Stimulated activated CD4-positive, alpha-beta T cell treated with anti-CD3 and anti-CD28 coated beads, TNF-alpha, amount 100 ng/mL, for 48 hours (primary cell): ENCODE data around the gene FRMD4A.
"Not testable (repeated sequence)": the region's sequence is repeated elsewhere in the genome, so short reads cannot be mapped to it uniquely, and the experiment has no call there.

Source experiments
- DNase-seq, 3 donors: peaks; one replicate each; pipeline ENCODE4 v3.0.0-alpha.2; 2020; ENCODE audit warnings: low read depth in 3 of 3

FRMD4A gene

GRCh38 chr10:14102056-14102455 lies 228.7 kb downstream of the FRMD4A start:
- DNase-seq = no peak

DNA sequence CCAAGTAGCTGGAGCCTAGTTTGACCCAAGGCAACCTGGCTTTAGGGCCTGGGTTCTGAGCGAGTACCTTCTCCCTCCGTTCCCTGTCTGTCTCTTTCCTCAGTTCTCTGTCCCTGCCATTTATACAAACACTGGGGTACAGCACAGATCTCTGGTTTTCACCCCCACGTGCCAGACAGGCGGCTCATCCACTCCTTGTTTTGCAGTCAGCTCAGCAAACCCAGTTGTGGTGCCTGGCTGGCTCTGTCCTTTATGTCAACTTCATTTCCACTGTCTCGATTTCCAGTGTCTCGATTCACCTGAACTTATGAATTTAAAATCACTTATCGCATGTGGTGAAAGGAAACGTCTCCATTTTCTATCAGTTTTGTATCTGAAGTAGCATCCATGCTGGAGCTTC lies 230.8 kb downstream of the FRMD4A start:
- no peak for DNase-seq

GRCh38 chr10:14093730-14094484 lies 236.8 kb downstream of the FRMD4A start:
- no peak for DNase-seq

DNA sequence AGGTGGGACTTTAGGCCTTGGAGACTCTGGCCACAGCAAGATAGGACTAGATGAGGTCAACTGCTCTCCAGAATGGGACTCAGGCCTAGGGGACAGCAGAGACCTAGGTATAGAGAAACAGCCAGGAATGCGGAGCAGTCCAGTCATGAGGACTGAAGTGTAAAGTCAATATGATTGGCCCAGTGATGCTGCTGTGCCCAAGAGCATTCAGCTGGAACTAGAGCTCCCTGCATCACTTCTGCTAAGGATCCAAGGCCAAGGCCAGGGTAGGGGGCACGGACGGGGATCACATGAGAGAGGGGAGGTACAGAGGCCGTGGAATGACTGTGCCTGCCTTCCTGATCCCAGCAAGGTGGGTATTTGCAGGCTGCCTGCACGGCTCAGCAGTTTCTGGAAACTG lies 237.9 kb downstream of the FRMD4A start:
- no peak for DNase-seq

GRCh38 chr10:14089556-14090292 lies 241.0 kb downstream of the FRMD4A start:
- no peak for DNase-seq

DNA sequence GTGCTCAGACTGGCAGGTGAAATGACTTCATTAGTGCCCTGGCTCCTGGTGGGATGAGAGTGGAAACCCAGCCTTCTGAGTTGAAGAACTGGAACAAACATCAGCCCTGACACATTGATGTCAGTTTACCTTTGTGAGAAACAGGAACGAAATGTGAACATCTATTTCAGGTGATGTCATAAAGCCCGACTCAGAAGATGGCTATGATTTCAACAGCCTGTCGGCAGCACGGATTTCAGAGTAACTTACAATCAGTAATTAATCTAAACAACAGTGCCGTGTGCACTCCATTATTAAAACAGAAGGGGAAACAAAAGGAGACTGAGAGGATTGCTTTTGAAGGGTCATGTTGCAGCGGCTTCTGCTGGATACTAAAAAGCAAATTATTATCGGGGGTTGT lies 243.2 kb downstream of the FRMD4A start:
- no peak for DNase-seq

DNA sequence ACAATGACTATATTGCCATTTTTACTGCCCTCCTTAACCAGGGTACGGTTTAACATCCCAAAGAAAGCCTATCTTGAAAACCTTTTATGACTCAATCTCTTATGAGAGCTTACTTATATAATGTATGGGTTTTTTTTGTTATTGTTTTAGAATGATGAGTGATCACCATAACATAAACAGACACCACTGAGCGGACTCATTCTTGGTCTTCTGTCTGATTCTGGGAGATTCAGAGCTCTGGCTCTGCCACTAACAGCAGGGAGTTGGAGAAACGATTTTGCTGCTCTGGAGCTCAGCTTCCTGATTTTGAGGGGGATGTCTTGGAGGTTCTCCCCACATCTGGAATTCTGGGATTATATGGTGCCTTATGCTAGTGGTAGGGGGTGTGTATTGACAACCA lies 244.1 kb downstream of the FRMD4A start:
- DNase-seq = no peak

DNA sequence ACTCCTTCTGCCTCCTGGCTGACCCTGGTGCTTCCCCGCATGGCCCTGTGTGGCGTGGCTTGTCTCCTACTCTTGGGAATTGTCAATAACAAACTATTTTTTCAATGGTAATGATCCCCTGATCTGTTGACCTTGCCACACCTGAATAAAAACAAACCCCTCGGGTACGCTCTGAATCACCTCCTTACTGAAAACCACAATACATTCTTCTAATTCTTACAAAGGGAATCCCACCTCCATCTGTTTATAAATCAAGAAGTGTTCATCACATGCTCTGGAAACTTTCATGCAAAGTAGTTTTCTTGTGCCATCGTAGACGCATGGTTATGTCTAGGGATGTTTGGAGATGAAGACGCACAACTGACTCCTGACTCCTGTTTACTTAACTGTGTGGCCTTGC lies 245.8 kb downstream of the FRMD4A start:
- no peak for DNase-seq

DNA sequence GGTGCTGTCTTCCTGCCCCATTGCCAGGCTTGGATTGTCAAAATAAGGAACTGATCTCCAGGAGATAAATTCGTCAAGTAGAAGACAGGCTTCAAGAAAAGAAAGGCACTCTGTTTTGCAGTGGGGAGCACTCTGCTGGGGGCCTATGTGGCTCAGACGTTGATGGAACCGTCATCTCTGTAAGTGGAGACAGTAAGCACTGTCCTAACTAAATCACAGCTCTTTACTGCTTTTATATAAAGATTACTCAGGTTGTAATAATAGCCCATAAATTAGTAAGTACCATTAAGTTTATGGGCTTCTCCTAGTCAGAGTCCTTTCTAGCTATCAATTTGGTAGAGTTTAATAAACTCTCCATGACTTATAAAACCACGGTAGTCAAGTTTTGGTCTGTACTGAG lies 249.9 kb downstream of the FRMD4A start:
- no peak for DNase-seq

DNA sequence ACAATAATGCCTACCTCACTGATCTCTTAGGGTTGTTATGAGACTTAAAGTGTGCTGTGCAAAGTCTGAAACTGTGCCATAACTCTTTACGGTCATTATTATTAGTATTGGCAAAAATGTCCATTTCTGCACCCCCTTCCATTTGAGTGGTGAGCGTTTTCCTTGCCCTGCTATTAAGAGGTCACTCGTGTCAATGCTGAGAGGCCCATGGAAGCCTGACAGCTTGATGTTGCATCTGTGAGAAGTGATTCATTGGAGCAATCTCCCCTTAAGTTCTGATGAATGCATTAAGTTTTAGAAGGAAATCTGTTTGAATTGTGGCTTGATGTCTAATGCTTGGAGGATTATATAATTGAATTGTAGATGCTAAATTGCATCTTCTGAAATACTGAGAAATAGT lies 253.3 kb downstream of the FRMD4A start:
- no peak for DNase-seq

- no peak for DNase-seq
Measured at GRCh38 chr10:14074062-14074884, 256.5 kb downstream of the FRMD4A start.

DNA sequence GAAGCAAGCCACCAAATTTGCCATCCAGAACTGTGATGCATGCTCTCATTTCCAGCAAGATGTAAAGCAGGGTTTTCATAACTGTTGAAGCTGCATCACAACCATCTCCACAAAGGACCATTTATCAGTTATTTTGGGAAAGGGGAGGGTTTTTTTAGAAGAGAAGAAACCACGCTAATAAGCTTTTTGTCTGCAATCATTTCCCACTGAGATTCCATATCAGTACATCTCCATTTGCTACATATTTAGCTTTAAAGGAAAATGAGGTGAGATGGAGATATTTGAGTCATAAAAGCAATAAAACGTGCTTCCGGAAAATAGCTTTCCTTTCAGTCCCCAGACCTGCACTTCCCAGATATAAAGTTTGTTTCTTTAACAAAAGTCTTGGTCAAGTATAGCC lies 258.2 kb downstream of the FRMD4A start:
- no peak for DNase-seq

DNA sequence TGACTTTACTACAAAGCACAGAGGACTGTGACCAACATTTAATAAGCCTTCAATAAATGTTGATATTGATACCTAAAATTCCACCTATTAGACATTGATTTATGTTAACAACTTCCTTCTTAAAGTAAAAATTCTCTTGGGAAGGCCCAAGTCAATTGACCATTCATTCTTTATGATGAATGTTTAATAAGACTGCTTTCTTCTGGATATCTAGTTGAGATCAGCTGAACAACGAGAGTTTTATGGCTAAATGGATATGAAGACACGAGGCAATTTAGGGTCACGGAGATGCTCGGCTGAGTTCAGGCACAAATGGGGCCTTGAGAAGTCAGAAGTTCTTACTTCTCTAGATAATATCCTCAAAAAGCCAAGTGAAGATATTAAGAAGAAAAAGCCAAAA lies 258.8 kb downstream of the FRMD4A start:
- no peak for DNase-seq

DNA sequence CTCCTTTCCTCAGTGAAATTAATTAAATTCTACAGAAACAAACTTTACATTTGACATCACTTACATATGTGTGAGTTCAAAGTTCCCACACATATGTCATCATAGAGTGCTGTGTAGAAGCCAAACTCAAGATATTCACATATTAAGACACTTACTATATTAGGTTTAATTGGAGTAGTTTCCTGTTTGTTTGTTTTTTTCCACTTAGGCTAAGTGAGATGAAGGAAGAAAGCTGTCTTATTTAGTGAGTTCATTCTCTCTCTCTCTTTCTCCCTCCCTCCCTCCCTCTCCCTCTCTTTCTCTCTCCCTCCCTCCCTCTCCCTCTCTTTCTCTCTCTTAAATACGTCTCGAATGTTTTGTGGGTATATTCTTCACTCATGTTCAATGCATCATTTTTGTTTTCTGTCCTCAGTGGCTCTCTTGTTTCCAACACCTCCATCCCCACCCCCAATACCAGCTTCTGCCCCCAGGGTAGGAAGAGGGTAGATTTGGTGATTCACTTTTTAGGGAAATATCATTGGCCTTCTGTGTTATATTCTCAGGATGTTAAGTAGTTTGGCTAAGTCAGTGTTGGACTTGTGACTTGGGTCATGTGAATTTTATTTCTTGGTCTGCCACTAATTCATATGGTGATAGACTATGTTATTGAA lies 262.0 kb downstream of the FRMD4A start:
- DNase-seq = no peak

DNA sequence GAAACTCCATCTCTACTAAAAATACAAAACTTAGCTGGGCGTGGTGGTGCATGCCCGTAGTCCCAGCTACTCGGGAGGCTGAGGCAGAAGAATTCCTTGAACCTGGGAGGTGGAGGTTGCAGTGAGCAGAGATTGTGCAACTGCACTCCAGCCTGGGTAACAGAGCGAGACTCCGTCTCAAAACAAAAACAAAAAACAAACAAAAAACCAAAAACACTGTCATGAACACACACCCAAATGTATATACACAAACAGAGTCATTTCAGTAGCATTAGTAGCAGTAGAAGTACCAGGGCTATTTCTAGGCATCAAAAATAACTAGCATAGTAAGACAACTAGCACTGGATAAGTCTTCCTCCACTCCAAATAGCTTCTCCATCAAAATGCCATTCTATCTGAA lies 263.1 kb downstream of the FRMD4A start:
- DNase-seq = not testable (repeated sequence)

DNA sequence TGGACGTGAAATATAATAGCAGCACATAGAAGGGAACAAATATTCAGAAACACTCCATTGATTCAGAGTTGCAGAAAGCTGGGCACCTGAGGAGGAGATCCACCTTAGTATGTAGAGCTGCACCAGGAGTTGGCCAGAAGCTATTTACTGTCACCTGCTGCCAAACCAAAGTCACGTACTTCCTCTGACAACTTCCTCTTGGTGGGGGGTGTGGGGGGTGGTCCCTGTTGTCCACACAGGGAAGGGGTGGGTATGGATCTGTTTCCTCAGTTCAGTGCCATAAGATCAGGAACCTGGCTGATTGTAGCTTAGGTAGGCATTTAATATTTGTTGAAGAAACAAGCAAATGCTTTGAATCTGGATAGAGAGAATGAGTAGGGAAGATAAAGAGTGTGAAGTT lies 264.6 kb downstream of the FRMD4A start:
- no peak for DNase-seq

DNA sequence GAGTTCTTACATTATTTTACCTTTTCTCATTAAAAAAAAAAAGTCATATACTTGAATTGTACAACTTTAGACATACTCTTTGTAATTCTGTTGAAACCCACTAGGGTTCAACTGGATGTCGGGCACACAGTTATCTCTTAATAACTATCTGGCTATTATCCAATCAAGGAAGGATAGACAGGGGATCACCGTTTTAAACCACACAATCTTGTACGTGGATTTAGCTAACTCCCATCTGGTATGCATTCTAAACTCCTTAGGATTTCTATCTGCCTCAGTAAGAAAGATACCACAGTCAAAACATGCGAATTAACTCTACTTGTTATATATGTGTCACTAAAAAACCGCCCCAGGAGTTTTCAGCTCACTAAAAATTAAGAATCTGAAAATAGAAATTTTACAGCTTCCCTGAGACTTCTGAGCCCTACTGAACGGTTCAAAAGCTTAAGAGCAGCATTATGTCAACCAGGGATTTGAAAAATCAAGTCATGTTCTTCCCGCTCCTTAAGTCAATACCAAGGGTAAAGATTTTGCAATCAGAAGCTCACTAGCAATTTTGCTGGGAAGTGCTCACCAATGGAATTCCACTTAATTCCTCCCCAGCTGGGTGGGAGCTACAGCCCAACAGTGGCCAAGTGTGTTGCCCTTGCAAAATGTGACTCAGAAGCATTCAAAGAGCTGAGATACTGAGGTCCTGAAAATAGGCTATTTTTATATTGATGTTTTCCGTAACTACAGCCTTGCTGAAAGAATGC lies 267.0 kb downstream of the FRMD4A start:
- DNase-seq = no peak

GRCh38 chr10:14062528-14063260 lies 268.0 kb downstream of the FRMD4A start:
- DNase-seq = no peak

DNA sequence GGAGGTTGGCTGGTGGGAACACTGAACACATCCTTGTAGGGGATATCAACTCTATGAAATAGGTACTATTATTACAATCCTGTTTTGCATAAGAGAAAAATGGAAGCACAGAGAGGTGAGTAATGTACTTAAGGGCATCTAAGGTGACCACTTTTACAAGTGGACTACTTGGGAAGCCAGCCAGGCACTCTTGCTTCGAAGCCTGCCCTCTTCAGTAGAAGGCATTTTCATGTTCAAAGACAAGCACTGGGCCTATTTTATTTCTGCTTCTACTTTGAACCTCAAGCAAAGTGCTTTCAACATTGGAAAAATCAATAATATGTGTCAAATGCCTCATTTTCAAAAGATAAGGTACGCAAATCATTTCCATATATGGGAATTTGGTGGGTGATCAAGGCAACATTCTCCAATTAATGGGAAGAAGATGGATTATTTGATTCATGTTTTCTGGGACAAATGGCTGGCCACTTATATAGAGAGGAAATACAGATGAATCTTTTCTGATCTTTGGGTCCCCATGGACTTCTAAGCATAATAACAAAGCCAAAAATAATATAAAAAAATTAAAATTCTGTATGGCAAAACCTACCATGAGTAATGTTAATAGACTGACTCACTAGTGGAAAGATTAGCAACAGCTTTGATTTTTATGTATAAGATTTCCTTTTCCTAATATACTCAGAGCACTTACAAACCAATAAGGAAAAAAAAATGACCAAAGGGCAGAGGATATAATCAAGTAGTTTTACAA lies 270.2 kb downstream of the FRMD4A start:
- DNase-seq = no peak
